ENCODE measurements around the gene SHC1.

SHC1 gene

DNA sequence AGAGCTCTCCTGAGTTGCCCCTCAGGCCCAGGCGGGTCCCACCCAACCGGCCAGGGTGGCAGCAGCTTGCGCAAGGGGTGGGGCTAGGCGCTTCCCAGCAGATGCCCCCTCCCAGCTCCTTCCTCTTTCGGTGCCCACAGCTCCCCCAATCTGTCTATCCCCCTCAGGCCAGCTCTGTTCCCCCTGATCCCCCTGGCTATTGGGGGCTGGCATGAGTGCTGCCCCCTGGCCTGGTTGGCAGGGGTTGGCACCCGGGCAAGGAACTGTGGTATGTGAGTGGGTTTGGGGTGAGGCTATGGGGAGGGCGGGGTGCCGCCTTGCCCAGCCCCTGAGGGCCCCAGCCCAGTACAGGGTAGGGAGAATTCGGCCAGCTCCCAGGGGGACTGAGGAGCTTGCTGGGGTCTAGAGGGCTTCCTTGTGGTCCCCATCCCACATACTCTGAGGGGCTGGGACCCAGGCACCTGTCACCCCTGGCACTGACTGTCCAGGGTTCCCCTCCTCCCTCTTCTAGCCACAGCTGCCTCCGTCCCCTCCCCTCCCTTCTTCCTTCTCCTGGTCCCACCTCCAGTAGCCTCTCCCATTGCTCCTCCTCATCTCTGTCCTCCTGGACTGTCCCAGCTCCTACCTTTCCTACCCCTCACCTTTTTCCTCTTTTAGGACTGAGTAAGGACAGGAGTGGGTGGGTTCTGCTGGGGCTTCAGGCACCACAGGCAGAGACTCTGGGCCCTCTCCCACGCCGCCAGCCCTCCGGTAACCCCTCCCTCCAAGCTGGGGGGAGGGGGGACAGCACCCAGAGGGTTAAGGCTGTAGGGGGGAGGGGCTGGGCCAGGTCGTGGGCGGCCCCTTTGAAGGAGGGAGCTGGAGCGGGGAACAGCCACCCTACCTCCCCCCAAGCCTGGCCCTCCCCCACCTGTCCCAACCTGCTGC is 37.7 kb upstream of the SHC1 start:
- no peak for DNase-seq (ENCODE audit: low spot score)

DNA sequence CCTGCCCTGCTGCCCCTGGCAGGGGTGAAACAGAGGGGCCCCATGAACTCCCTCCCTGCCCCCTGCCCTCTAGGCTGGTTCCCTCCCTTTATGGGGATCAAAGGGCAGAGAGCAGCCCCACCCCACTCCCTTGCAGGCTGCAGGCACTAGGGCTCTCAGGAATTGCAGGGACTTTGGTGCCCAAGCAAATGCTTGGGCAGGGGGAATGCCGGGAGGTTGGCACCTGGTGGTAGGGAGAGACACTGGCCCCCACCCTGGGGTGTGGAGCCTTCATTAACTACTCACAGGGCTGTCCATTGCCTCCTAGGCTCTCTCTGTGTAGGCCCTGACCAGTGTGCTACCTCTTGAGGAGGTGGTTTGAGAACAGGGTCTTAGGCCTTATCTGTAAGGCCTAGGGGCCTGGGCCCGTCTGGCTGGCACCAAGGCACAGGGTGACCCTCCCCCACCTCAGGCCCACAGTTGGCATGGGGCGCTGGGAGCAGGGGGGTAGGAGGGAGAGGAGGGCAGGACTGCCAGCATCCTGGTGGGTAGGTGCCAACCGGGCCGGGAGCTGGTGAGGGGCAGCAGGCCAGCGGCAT is 36.8 kb upstream of the SHC1 start:
- peak; percentile 60 for DNase-seq (ENCODE audit: low spot score)

- no peak for DNase-seq (ENCODE audit: low spot score)
Observed at GRCh38 chr1:155006601-155007101, 36.1 kb upstream of the SHC1 start.

DNA sequence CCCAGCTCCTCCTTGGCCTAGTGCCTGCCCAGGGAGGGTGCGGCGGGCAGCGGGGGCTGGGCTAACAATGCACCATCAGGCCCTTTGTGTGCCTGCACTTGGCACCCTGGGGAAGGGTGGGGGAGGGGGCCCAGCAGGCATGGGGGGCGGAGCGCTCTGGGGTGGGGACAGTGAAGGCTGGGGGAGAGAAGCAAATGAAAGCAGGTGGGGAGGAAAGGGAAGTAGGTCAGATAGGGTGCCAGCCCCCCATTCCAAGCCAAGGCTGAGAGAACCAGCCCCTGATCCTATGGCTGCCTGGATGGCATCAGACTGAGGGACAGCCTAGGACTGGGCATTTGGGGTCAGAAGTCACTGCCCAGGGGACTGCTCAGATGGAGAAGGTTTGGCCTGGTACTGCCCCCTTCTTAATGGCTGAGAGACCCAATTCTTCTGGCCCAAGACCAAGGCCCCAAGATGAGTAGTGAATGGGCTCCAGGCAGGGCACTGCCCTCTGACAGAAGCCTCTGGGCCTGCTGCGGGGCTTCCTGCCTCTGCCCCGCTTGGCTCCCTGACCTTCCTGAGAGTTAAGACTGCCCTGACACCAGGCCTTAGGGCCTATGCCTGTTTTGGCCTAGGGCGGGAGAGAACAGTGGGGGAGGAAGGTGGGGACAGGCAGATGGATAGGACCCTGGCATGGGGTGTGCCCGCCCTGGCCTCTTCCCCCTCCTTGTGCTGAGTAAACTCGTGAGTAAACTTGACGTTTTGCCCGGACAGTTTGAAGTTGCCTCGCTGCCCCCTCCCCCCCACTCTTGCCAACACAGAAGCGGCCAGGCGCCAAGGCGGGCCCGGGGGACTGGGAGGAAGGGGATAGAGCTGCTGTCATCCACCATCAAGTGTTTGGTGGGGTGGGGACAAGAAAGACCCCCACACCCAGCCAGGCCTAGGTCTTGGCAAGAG is 34.8 kb upstream of the SHC1 start:
- peak; percentile 68 for DNase-seq (ENCODE audit: low spot score)

GRCh38 chr1:155004352-155005075 is 34.0 kb upstream of the SHC1 start:
- peak; percentile 54 for DNase-seq (ENCODE audit: low spot score)

DNA sequence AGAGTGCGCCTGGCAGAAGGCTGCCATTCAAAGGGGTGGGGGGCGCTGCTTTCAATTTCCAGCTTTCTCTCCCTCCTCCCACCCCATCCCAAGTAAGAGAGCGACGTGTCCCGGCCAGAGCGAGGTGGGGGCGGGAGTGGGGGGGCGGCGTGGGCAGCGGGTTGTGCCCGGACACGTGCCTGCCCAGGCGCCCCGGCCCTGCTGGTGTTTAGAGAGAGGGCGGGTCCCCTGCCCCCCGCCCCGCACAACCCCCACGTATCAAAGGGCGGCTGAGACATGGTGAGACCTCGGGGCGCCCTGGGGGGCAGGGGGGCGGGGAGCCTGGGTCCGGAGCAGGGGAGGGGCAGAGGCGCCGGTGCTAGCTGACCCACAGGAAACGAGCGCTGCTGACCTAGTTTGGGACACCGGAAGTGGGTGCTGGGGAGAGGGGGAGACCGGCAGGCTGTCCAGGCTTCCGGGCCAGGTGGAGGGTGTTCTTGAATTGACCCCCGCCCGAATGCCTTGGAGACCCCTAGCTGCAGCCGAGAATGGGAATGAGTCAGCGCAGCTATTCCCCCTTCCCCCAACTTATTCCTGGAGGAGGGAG is 33.3 kb upstream of the SHC1 start:
- peak; percentile 71 for DNase-seq (ENCODE audit: low spot score)

DNA sequence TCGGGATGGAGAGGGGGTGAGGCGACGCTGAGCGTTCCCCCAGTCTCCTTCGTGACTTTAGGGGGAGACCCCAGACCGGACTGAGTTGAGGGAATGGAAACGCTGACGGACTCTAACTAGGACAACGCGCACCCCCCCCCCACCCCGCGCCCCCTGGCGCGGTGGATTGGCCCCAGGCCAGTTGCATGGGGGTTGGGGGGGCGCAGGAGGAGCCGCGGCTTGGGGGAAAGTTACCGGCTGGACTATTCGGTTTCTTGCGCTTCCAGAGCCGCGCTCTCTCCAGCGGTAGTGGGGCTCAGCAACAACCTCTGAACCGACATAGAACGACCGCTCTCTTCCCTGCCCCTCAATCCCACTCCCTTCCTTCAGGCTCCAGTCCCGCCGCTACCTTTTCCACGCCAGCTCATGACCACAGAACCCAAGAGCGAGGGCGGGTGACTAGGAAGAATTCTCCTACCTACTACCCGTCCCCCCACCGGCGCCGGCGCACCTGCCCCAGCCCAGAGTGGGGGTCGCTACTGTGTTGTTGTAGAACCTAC is 32.7 kb upstream of the SHC1 start:
- DNase-seq (ENCODE audit: low spot score) = peak; percentile 71

GRCh38 chr1:155002464-155003226 is 32.1 kb upstream of the SHC1 start, which contains the start of gene ZBTB7B:
Gene ZBTB7B (plus strand): TSS chr1:155002802. CDS start chr1:155014661, 11,859 bp downstream.
- peak; percentile 77 for DNase-seq (ENCODE audit: low spot score)

DNA sequence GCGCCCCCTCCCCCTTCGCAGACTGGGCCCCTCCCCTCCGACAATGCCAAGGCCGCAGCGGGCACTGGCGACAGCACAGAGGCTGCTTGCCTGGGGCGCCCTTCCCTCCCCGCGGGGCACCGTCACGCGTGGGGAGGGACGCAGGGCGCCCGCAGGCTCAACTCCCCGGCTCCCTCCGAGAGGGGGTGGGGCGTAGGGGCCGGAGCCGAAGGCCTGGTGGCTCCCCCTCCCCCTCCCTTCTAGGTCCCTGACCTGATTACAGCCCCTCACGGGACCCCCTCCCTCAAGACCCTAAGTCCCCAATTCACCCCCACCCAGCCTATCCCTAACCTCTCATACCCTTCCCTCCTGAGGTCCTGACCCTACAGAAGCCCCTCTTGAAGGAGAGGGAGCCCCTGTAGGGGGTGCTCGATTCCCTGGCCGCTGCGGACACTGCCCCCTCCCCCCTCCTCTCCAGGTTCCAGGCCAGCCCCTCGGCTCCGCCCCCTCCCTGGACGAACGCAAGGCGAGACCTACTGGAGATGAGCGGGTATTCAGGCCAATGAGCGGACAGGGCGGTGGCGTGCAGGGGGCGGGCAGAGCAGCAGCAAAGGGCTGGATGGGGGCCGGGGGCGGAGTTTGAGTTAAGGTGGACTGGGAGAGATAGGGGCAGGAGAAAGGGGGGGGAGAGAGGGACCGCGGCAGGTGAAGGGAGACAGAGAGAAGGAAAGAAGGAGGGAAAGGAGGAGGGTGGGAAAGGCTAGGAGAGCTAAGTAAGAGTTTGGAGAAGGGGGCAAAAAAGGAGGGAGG is 31.3 kb upstream of the SHC1 start:
- peak; percentile 99 for DNase-seq (ENCODE audit: low spot score)

DNA sequence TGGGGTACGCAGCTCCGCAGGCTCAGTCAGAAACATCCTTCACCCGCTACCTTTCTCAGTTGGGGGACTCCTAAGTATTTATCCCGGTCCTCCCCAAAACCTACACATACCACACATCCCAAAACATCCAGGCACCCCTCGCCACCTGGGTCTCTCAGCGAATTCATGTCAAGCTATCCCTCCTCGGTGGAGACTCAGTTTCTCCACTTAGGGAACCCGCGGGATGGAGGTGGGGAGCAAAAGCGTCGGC is 30.8 kb upstream of the SHC1 start:
- no peak for DNase-seq (ENCODE audit: low spot score)

DNA sequence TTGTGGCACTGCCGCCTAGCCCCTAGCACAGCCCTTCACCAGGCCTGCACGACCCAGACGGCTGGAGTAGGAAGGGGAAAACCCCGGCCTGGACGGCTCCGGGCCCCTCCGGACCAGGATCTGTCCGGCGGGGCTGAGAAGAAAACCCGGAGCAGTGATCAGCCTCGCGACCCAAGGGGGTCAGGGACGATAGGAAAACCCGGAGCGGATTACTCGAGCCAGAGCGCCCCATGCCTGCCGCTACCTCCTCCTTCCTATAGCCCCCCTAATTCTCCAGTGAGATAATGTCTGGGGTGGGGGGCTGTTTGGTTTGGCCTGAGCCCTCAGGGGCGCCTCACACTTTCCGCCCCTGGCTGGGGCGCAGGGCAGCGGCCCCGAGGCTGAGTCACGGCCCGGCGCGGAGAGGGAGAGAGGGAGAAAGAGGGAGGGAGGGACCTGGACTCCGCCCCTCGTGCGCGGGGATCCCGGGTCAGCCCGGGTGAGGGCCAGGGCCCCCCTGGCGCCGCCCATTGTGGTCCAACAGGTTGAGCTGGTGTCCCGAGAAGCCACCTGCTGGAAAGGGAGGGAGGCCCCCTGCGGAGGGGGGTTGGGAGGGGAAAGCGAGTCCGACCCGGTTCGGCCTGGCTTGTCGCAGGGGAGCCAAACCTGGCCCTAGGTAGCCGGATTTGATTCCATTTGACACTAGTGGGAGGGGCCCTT is 30.3 kb upstream of the SHC1 start:
- peak; percentile 93 for DNase-seq (ENCODE audit: low spot score)

GRCh38 chr1:155000411-155000725 is 29.8 kb upstream of the SHC1 start:
- no peak for DNase-seq (ENCODE audit: low spot score)

DNA sequence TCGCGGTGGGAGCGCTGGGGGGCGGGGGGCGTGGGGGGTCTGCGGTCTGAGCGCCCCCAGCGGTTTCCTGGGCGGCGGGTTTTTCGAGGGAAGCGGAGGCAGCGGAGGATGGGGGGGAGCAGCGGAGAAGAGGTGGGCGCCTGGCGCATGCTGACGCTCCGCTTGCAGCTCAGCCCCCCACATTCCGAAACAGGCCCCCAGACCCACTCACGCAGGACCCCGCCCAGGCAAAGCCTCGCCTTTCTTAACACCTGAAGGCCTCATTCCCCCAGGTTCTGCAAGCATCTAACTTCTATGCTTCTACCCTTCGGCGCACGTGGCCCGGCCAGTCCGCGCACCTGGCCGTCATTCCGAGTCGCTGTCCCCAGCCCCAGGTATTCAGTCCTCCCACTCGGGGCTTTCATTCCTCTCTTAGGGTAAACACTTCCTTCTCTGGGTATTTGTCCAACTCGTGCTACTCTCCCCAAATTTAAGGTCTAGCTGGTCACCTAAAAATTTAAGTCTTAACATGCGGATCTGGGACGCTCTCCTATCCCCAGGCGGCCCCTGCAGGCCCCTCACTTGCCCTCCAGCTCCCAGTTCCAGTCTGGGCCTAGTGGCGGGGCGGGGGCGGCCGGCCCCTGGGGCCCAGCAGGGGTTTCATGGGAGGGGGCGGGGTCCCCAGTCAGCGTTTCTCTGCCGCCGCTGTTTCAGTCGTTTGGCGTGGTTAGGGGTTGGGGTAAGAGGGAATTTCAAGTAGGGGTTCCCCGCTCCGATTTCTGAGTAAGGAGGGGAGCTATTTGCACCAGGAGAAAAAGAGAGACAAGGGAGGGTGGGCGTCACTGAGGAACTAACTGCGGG is 29.2 kb upstream of the SHC1 start:
- DNase-seq (ENCODE audit: low spot score) = no peak

DNA sequence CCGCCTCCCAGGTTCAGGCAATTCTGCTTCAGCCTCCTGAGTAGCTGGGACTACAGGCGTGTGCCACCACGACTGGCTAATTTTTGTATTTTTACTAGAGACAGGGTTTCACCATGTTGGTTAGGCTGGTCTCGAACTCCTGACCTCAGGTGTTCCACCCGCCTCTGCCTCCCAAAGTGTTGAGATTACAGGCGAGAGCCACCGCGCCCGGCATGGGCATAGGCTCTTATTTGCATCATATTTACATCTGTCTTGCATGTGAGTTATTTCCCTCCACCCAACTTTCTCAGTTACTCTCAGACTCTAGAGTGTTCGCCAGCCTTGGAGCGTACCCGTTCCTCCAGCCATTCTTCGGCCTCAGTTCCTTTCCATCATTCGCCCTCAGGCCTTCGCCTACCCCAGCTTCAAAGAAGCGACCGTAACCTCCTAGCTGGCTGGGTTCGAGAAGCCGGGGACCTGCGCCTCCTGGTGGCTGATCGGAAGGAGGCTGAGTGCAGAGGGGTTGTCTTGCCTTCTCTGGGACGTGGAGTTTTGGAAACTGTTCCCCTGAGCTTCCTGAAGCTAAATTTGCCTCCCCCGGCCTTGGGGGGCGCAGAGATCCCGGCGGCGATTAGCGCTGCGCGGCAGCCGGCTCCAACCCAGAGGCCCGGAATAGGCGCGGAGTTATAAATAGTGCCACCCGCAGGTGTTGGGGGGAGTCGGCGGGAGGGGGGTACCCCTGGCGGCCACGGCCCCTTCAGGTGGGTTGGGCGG is 28.4 kb upstream of the SHC1 start:
- peak; percentile 84 for DNase-seq (ENCODE audit: low spot score)

DNA sequence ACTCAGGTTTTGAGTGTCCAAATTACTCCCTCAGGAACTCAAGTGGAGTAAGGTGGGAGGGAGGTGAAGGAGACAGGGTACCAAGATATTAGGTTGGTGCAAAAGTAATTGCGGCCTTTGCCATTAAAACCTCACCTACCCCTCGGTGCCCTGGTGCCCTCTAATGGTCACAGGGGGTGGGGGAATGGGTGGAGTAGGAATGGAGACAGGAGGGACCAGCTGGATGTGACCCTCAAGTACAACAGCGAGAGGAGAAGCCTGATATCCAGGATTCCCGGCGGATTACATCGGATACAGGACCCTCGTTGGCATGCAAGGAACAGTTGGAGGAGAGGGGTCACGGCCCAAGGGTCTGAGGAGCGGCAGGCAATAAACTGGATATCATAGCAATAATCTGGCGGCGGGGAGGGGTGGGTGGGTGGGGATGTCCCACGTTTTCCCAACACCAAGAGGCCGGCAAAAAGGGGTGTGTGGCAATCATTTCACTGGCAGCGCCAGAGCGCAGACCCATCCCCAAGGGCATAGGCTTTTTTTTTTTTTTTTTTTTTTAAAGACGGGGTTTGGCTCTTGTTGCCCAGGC is 27.7 kb upstream of the SHC1 start:
- no peak for DNase-seq (ENCODE audit: low spot score)

DNA sequence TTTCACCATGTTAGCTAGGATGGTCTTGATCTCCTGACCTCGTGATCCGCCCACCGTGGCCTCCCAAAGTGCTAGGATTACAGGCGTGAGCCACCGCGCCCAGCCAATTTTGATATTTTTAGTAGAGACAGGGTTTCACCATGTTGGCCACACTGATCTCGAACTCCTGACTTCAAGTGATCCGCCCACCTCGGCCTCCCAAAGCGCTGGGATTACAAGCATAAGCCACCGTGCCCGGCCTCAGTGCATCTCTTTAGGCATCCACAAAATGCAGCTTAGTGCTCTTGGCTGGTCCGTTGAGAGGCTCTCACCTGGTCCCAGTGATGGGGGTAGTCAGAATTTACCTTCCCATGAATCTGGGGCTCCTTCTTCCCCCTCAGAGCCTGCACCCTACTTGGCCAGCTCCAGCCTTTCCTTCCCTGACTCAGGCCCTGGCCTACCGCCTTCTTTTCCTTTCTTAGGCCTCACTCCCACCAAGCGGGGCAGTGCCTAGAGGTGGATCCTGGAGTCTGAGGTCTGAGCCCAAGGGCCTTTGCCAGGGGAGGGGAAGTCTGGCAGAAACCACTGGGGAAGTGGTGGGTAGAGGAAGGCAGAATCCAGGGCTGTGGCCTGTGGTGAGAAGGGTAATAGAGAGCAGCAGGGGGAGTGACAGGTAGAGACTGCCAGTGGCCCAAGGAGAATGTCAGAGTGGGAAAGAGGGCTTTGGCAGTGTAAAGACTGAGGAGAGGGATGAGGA is 26.6 kb upstream of the SHC1 start:
- DNase-seq (ENCODE audit: low spot score) = no peak

Data from left forelimb (tissue), 1 donor.